CD4-positive, CD25-positive, alpha-beta regulatory T cell (primary cell): ENCODE data around the gene ROBO1. TPM values are rescaled to one million over a fixed set of nuclear protein-coding genes. Genes with fewer than 3 reads are reported as not detected.

Experiments used
- ATAC-seq, 2 donors: fragments of 150-1000 bp; cut with Tn5 transposase; one replicate each; pipeline ENCODE4 v1.10.0; 2021; ENCODE audit warnings: low read depth in 2 of 2, moderate number of reproducible peaks in 2 of 2, moderate library complexity in 1 of 2
- DNase-seq, 3 donors: peaks; one replicate each; pipeline versions ENCODE4 v3.0.0 to v3.0.0-alpha.2; 2012 to 2022; ENCODE audit warnings: mixed read lengths in 1 of 3
- H3K27ac ChIP-seq: one replicate; pipeline ENCODE4 v1.7.0; 2013; ENCODE audit warnings: mild to moderate bottlenecking, low read length; ENCODE audit not compliant: insufficient read depth, poor library complexity, severe bottlenecking
- H3K27me3 ChIP-seq: one replicate; pipeline ENCODE4 v1.7.0; 2013; ENCODE audit warnings: low read length; ENCODE audit not compliant: control insufficient read depth, insufficient read depth
- H3K36me3 ChIP-seq: one replicate; pipeline ENCODE4 v1.7.0; 2013; ENCODE audit warnings: mild to moderate bottlenecking, low read length, moderate library complexity; ENCODE audit not compliant: control insufficient read depth, insufficient read depth
- H3K4me1 ChIP-seq: 2 replicates; pipeline ENCODE4 v1.7.0; 2013; ENCODE audit warnings: mild to moderate bottlenecking, low read length; ENCODE audit not compliant: insufficient read depth, control insufficient read depth, poor library complexity, severe bottlenecking
- H3K4me3 ChIP-seq: one replicate; pipeline ENCODE4 v1.7.0; 2013; ENCODE audit warnings: low read depth, mild to moderate bottlenecking, low read length, moderate library complexity
- H3K9me3 ChIP-seq, 2 experiments: 1 replicate in 1 of 2; 2 replicates in 1 of 2; pipeline ENCODE4 v1.7.0; 2013; ENCODE audit warnings: low read length in 2 of 2, mild to moderate bottlenecking in 1 of 2, moderate library complexity in 1 of 2; ENCODE audit not compliant: control insufficient read depth in 2 of 2
- H3K27ac Mint-ChIP-seq, 3 donors: one replicate each; pipeline ENCODE4 v1.8.0; 2020 to 2022; ENCODE audit warnings: mild to moderate bottlenecking in 3 of 3, mixed read lengths in 3 of 3, moderate library complexity in 2 of 3
- H3K27me3 Mint-ChIP-seq: one replicate; pipeline ENCODE4 v1.8.0; 2022; ENCODE audit warnings: mild to moderate bottlenecking, mixed read lengths
- H3K36me3 Mint-ChIP-seq: one replicate; pipeline ENCODE4 v1.8.0; 2020; ENCODE audit warnings: mixed read lengths
- H3K4me1 Mint-ChIP-seq, 4 donors: one replicate each; pipeline ENCODE4 v1.8.0; 2020 to 2022; ENCODE audit warnings: mixed read lengths in 4 of 4, mild to moderate bottlenecking in 1 of 4
- H3K4me3 Mint-ChIP-seq, 4 donors: one replicate each; pipeline ENCODE4 v1.8.0; 2020 to 2022; ENCODE audit warnings: mild to moderate bottlenecking in 4 of 4, mixed read lengths in 4 of 4, moderate library complexity in 3 of 4
- H3K9me3 Mint-ChIP-seq, 7 donors: one replicate each; pipeline ENCODE4 v1.8.0; 2020 to 2022; ENCODE audit warnings: mixed read lengths in 7 of 7, mild to moderate bottlenecking in 3 of 7, moderate library complexity in 2 of 7
- polyA plus RNA-seq, 4 donors: library from polyadenylated mRNA; unstranded; fragments of 300-500 nt; fragmentation: Illumina TruSeq; gene quantifications; one replicate each; pipeline ENCODE4 v1.2.3, GENCODE V29; 2021
- total RNA-seq: library from RNA; stranded (reverse); gene quantifications from one replicate; pipeline ENCODE4 v1.2.3, GENCODE V29; 2022

The ROBO1 gene
- total and polyA plus RNA-seq, 5 donors from 2014 or later: not detected

GRCh38 chr3:79358327-79358726, 409.5 kb downstream of the ROBO1 start:
- H3K27ac Mint-ChIP-seq: no peak overlapping the region
- H3K27me3 ChIP-seq: no peaks in the 10 kb centered on the region
- ATAC-seq (no peak), DNase-seq (no peak)
- H3K4me1 Mint-ChIP-seq: no peaks in the 10 kb centered on the region
- H3K36me3 ChIP-seq: no peaks in the 10 kb centered on the region
- H3K4me3 ChIP-seq: no peak overlapping the region
- H3K4me1 ChIP-seq: no peaks in the 10 kb centered on the region
- H3K27me3 Mint-ChIP-seq: no peaks in the 10 kb centered on the region
- H3K4me3 Mint-ChIP-seq: no peak overlapping the region
- no peak overlapping the region for H3K27ac ChIP-seq
- peaks cover 0 to 15% (median 3%) of the 10 kb centered on the region in 7 donors for H3K9me3 Mint-ChIP-seq
- no peaks in the 10 kb centered on the region for H3K36me3 Mint-ChIP-seq
- H3K9me3 ChIP-seq: no peaks in the 10 kb centered on the region

DNA sequence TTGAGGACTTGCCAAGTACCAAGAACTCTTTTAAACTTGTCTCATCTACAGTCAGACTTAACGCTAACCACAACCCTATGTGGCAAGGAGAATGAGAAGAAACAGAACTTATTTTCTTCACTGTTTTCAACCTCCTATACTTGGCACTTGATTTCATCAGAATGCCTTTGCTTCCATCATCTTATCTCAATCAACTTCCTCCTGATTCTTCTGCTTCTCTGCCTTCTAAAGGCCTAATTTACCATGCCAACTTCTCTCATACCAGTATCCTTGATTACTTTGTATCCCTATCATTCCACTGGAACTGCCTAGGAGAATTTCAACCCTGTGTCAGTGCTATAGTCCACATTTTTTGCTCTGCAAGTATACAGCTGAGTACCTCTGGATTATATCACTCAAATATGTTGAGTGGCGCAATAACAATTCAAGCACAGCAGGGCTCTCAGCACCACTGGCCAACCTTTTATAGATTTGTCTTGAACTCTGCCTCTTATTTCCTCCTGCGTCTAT, 413.6 kb downstream of the ROBO1 start:
- Mint-ChIP-seq H3K27me3 (no peaks in the 10 kb centered on the region), H3K4me3 (no peak overlapping the region), H3K36me3 (no peaks in the 10 kb centered on the region), H3K9me3 (peaks cover 1 to 32% (median 3%) of the 10 kb centered on the region in 7 donors), H3K27ac (no peak overlapping the region), H3K4me1 (no peaks in the 10 kb centered on the region)
- Histone ChIP-seq H3K9me3 (no peaks in the 10 kb centered on the region), H3K36me3 (no peaks in the 10 kb centered on the region), H3K4me1 (no peaks in the 10 kb centered on the region), H3K27me3 (no peaks in the 10 kb centered on the region), H3K4me3 (no peak overlapping the region), H3K27ac (no peak overlapping the region)
- ATAC-seq (no peak), DNase-seq (no peak)

- DNase-seq (no peak), ATAC-seq (no peak)
- Histone ChIP-seq H3K27ac (no peak overlapping the region), H3K4me3 (no peak overlapping the region), H3K9me3 (no peaks in the 10 kb centered on the region), H3K27me3 (no peaks in the 10 kb centered on the region), H3K4me1 (no peaks in the 10 kb centered on the region), H3K36me3 (no peaks in the 10 kb centered on the region)
- Mint-ChIP-seq H3K27me3 (no peaks in the 10 kb centered on the region), H3K36me3 (no peaks in the 10 kb centered on the region), H3K9me3 (peaks cover 2 to 29% (median 5%) of the 10 kb centered on the region in 7 donors), H3K27ac (no peak overlapping the region), H3K4me1 (no peaks in the 10 kb centered on the region), H3K4me3 (no peak overlapping the region)
Observed at GRCh38 chr3:79351699-79352098, 416.1 kb downstream of the ROBO1 start.

- no peak overlapping the region for H3K4me3 ChIP-seq
- Mint-ChIP-seq H3K9me3 (peaks cover 1 to 13% (median 4%) of the 10 kb centered on the region in 7 donors), H3K27me3 (no peaks in the 10 kb centered on the region), H3K27ac (no peak overlapping the region), H3K4me3 (no peak overlapping the region), H3K36me3 (no peaks in the 10 kb centered on the region), H3K4me1 (no peaks in the 10 kb centered on the region)
- peaks cover 0 to 3% of the 10 kb centered on the region in 2 experiments for H3K9me3 ChIP-seq
- no peak overlapping the region for H3K27ac ChIP-seq
- H3K36me3 ChIP-seq: no peaks in the 10 kb centered on the region
- ATAC-seq (no peak), DNase-seq (no peak)
- no peaks in the 10 kb centered on the region for H3K27me3 ChIP-seq
- H3K4me1 ChIP-seq: no peaks in the 10 kb centered on the region
Observed at GRCh38 chr3:79344876-79345871, 422.6 kb downstream of the ROBO1 start.

DNA sequence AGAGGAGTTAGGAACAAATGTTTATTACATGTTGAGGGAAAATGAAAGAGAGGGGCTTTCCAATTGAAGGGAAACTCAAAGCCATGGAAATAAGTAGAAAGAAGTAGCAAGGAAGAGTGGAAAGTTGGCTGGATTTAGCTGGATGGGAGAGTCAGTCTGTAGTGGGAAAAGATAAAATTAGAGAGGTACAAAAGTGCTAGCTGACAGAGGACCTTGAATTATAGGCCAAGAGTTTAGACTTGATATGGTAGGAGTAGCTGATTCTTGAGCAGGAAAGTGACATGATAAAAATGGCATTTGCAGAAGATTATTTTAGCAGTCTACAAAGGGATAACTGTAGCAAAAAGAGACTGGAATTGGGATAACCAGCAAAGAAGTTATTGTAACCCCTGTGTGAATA, 425.8 kb downstream of the ROBO1 start:
- Mint-ChIP-seq H3K9me3 (peaks cover 0 to 10% (median 2%) of the 10 kb centered on the region in 7 donors), H3K4me1 (no peaks in the 10 kb centered on the region), H3K27ac (no peak overlapping the region), H3K4me3 (no peak overlapping the region), H3K27me3 (no peaks in the 10 kb centered on the region), H3K36me3 (no peaks in the 10 kb centered on the region)
- Histone ChIP-seq H3K27ac (no peak overlapping the region), H3K4me1 (no peaks in the 10 kb centered on the region), H3K4me3 (no peak overlapping the region), H3K36me3 (no peaks in the 10 kb centered on the region), H3K27me3 (no peaks in the 10 kb centered on the region), H3K9me3 (peaks cover 4 to 5% of the 10 kb centered on the region in 2 experiments)
- no peak for ATAC-seq
- DNase-seq: no peak

GRCh38 chr3:79339846-79340245, 428.0 kb downstream of the ROBO1 start:
- Mint-ChIP-seq H3K36me3 (no peaks in the 10 kb centered on the region), H3K4me3 (no peak overlapping the region)

GRCh38 chr3:79337798-79338197, 430.0 kb downstream of the ROBO1 start:
- no peak overlapping the region for H3K27ac Mint-ChIP-seq
- DNase-seq (no peak), ATAC-seq (no peak)
- no peak overlapping the region for H3K4me3 Mint-ChIP-seq
- H3K27me3 Mint-ChIP-seq: no peaks in the 10 kb centered on the region
- no peaks in the 10 kb centered on the region for H3K36me3 Mint-ChIP-seq
- Histone ChIP-seq H3K36me3 (no peaks in the 10 kb centered on the region), H3K4me1 (no peaks in the 10 kb centered on the region), H3K9me3 (peaks cover 4 to 5% of the 10 kb centered on the region in 2 experiments), H3K4me3 (no peak overlapping the region), H3K27ac (no peak overlapping the region), H3K27me3 (no peaks in the 10 kb centered on the region)
- peaks cover 0 to 17% (median 5%) of the 10 kb centered on the region in 7 donors for H3K9me3 Mint-ChIP-seq
- no peaks in the 10 kb centered on the region for H3K4me1 Mint-ChIP-seq

More at GRCh38 chr3:79339846-79340245, 428.0 kb downstream of the ROBO1 start:
- H3K4me1 Mint-ChIP-seq: no peaks in the 10 kb centered on the region
- Histone ChIP-seq H3K9me3 (peaks cover 4 to 5% of the 10 kb centered on the region in 2 experiments), H3K4me3 (no peak overlapping the region), H3K27ac (no peak overlapping the region), H3K4me1 (no peaks in the 10 kb centered on the region), H3K27me3 (no peaks in the 10 kb centered on the region), H3K36me3 (no peaks in the 10 kb centered on the region)
- no peak overlapping the region for H3K27ac Mint-ChIP-seq
- no peaks in the 10 kb centered on the region for H3K27me3 Mint-ChIP-seq
- ATAC-seq (no peak), DNase-seq (no peak)
- peaks cover 0 to 11% (median 2%) of the 10 kb centered on the region in 7 donors for H3K9me3 Mint-ChIP-seq
